Keratinocyte (primary cell): ENCODE measurements around the gene ELF2. TPM values are rescaled to one million over a fixed set of nuclear protein-coding genes. Genes with fewer than 3 reads are reported as not detected.

Experiments used
- DNase-seq: peaks from one replicate; pipeline ENCODE4 v3.0.0-alpha.2; 2011; ENCODE audit warnings: low read depth, missing footprints, low spot score
- FAIRE-seq: peaks from 2 replicates; lab custom pipeline; 2011; peaks lifted over from hg19 to GRCh38; lab: Jason Lieb, UNC
- H2AFZ ChIP-seq: 2 replicates; pipeline ENCODE4 v1.6.0; 2012; ENCODE audit warnings: low read length, control low read depth, inconsistent platforms; ENCODE audit not compliant: control insufficient read depth
- H3K27ac ChIP-seq: 2 replicates; pipeline ENCODE4 v1.5.1; 2011; ENCODE audit warnings: low read length; ENCODE audit not compliant: control insufficient read depth, insufficient read depth
- H3K27me3 ChIP-seq: 3 replicates; pipeline ENCODE4 v1.6.0; 2011; ENCODE audit warnings: low read length; ENCODE audit not compliant: control insufficient read depth, insufficient read depth; ENCODE audit errors: extremely low read depth
- H3K36me3 ChIP-seq, 2 experiments: 2 replicates in 1 of 2; 3 replicates in 1 of 2; pipeline ENCODE4 v1.5.1; 2011; ENCODE audit warnings: low read length in 2 of 2, mild to moderate bottlenecking in 1 of 2; ENCODE audit not compliant: control insufficient read depth in 2 of 2, insufficient read depth in 2 of 2; ENCODE audit errors: extremely low read depth in 1 of 2
- H3K4me1 ChIP-seq: 3 replicates; pipeline ENCODE4 v1.5.1; 2011; ENCODE audit warnings: low read length; ENCODE audit not compliant: control insufficient read depth, insufficient read depth; ENCODE audit errors: extremely low read depth
- H3K4me2 ChIP-seq: 3 replicates; pipeline ENCODE4 v1.6.0; 2011; ENCODE audit warnings: low read depth, low read length; ENCODE audit not compliant: control insufficient read depth, insufficient read depth; ENCODE audit errors: extremely low read depth
- H3K4me3 ChIP-seq, 3 experiments: fragments of 200-600 bp in 1 of 3; sonication (generic) in 1 of 3; 2 replicates in 2 of 3; 3 replicates in 1 of 3; pipeline ENCODE4 v1.5.1; 2011 to 2016; ENCODE audit warnings: low read length in 3 of 3, mild to moderate bottlenecking in 3 of 3, control low read depth in 2 of 3, inconsistent platforms in 1 of 3, low read depth in 1 of 3, mixed read lengths in 1 of 3, mixed run types in 1 of 3, moderate library complexity in 1 of 3; ENCODE audit not compliant: control insufficient read depth in 2 of 3, insufficient read depth in 2 of 3; ENCODE audit errors: extremely low read depth in 1 of 3
- H3K79me2 ChIP-seq: 2 replicates; pipeline ENCODE4 v1.6.0; 2012; ENCODE audit warnings: low read length; ENCODE audit not compliant: control insufficient read depth, insufficient read depth
- H3K9ac ChIP-seq: 3 replicates; pipeline ENCODE4 v1.6.0; 2011; ENCODE audit warnings: low read length; ENCODE audit not compliant: control insufficient read depth, insufficient read depth; ENCODE audit errors: extremely low read depth
- H3K9me1 ChIP-seq: 3 replicates; pipeline ENCODE4 v1.6.0; 2011; ENCODE audit warnings: low read length; ENCODE audit not compliant: control insufficient read depth, insufficient read depth; ENCODE audit errors: extremely low read depth
- H3K9me3 ChIP-seq: 2 replicates; pipeline ENCODE4 v1.5.1; 2012; ENCODE audit warnings: low read depth, low read length; ENCODE audit not compliant: control insufficient read depth
- H4K20me1 ChIP-seq: 3 replicates; pipeline ENCODE4 v1.6.0; 2011; ENCODE audit warnings: low read length; ENCODE audit not compliant: control insufficient read depth, insufficient read depth; ENCODE audit errors: extremely low read depth
- CTCF ChIP-seq, 3 experiments: IDR thresholded peaks in 1 of 3; conservative IDR thresholded peaks in 1 of 3; optimal IDR thresholded peaks in 1 of 3; 2 replicates in 2 of 3; 3 replicates in 1 of 3; pipeline versions ENCODE3 to v1.5.1; 2011; ENCODE audit warnings: low read length in 3 of 3, mild to moderate bottlenecking in 3 of 3, moderate library complexity in 2 of 3, control low read depth in 1 of 3, inconsistent platforms in 1 of 3; ENCODE audit not compliant: insufficient read depth in 2 of 3; ENCODE audit errors: extremely low read depth in 1 of 3
- EZH2 ChIP-seq: IDR thresholded peaks from one replicate; pipeline ENCODE4 v1.6.1; 2012; ENCODE audit warnings: inconsistent platforms, mild to moderate bottlenecking, low read length, moderate library complexity
- dilution Hi-C: fragments of 300-500 bp; cut with MboI; formaldehyde crosslinking; loops from one replicate; pipeline ENCODE4 v1.7.0; 2020; ENCODE audit warnings: low sequenced_read_pairs; ENCODE audit not compliant: extremely low pct_ligation_motif_present
- polyA plus RNA-seq, 5 experiments: library from polyadenylated mRNA; depleted of rRNA in 3 of 5; stranded (reverse) in 3 of 5; stranded (forward) in 1 of 5; unstranded in 1 of 5; fragments of >200 nt; gene quantifications; 1 replicate in 1 of 5; 2 replicates in 3 of 5; 3 replicates in 1 of 5; pipeline versions ENCODE4 v1.2.1 to v1.2.3, GENCODE V29; 2011 to 2012; ENCODE audit warnings: missing spikeins in 2 of 5, low read depth in 1 of 5, low replicate concordance in 1 of 5

ELF2 gene
- polyA plus RNA-seq, 1 donor (not counting 4 experiments of a cell fraction or from before 2014, with no cell fraction given), result 19.6 TPM

GRCh38 chr4:139044291-139044690 lies 132.7 kb downstream of the ELF2 start:
- no peaks in the 10 kb centered on the region for H3K27me3 ChIP-seq
- no peak overlapping the region for H3K4me3 ChIP-seq
- H2AFZ ChIP-seq, result no peak overlapping the region
- H3K27ac ChIP-seq, result no peak overlapping the region
- FAIRE-seq, result no peak
- H3K9me1 ChIP-seq, result no peaks in the 10 kb centered on the region
- H3K4me1 ChIP-seq, result no peaks in the 10 kb centered on the region
- no peak overlapping the region for H3K4me2 ChIP-seq
- H3K9me3 ChIP-seq, result no peaks in the 10 kb centered on the region
- no peak for TF ChIP-seq EZH2
- no peak for TF ChIP-seq CTCF (optimal IDR thresholded peaks at IDR 0.05 in 1 of 3, IDR thresholded peaks at IDR 0.05 in 1 of 3, conservative IDR thresholded peaks at IDR 0.05 in 1 of 3; ENCODE audit: extremely low read depth in 1 of 3, insufficient read depth in 2 of 3, low read length in 3 of 3)
- peaks cover 50% of the 10 kb centered on the region for H3K79me2 ChIP-seq
- peaks cover 9% of the 10 kb centered on the region for H4K20me1 ChIP-seq
- DNase-seq, result no peak
- dilution Hi-C loops, result no loop called here
- no peak overlapping the region for H3K9ac ChIP-seq
- peaks cover 11 to 19% of the 10 kb centered on the region in 2 experiments for H3K36me3 ChIP-seq

- Histone ChIP-seq H2AFZ (no peak overlapping the region), H3K27ac (no peak overlapping the region), H3K4me3 (no peak overlapping the region), H3K9ac (no peak overlapping the region), H3K36me3 (peaks cover 7 to 19% of the 10 kb centered on the region in 2 experiments), H3K4me1 (no peaks in the 10 kb centered on the region), H3K27me3 (no peaks in the 10 kb centered on the region), H3K79me2 (peaks cover 62% of the 10 kb centered on the region), H3K9me1 (no peaks in the 10 kb centered on the region), H4K20me1 (peaks cover 9% of the 10 kb centered on the region), H3K9me3 (no peaks in the 10 kb centered on the region), H3K4me2 (no peak overlapping the region)
- dilution Hi-C loops, result no loop called here
- DNase-seq (no peak), FAIRE-seq (no peak)
- TF ChIP-seq CTCF (optimal IDR thresholded peaks at IDR 0.05 in 1 of 3, IDR thresholded peaks at IDR 0.05 in 1 of 3, conservative IDR thresholded peaks at IDR 0.05 in 1 of 3; ENCODE audit: extremely low read depth in 1 of 3, insufficient read depth in 2 of 3, low read length in 3 of 3) (no peak), EZH2 (no peak)
Observed at GRCh38 chr4:139042981-139043460, 134.0 kb downstream of the ELF2 start.
